Measurements from ENCODE around the gene MCTP2. TPM values are rescaled to one million over a fixed set of nuclear protein-coding genes. Genes with fewer than 3 reads are reported as not detected.
"Not testable (repeated sequence)": the region's sequence is repeated elsewhere in the genome, so short reads cannot be mapped to it uniquely, and the experiment has no call there.

MCTP2 gene
- total RNA-seq, 1 donor from 2014 or later, result 93.2 TPM

DNA sequence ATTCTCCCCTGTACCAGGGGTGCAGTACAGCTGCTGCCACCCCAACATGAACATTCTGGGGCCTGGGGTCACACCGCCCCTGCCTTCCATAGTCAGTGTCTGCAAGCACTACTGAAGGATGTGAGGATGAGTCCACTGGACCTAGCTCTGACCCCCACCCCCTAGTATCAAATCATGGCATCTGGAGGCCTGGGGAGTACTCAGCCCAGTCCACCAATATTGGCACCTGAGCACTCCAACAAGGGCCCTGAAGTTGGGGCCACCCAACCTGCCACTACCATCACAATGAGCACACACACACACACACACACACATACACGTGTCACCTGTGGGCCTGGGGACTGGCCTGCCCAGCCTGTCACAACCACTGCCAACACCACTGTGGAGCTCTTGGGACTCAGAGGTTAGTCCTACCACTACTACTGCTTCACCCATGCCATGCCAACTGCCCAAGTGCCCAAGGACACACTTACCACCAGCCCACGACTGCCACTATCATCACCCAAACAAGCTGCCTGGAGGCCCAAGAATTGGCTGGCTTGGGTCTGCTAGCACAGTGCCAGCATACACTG lies 253.9 kb downstream of the MCTP2 start:
- Mint-ChIP-seq H3K9me3 (peaks cover 6% of the 10 kb centered on the region), H3K36me3 (ENCODE audit: low read depth) (peaks cover 19% of the 10 kb centered on the region), H3K27me3 (ENCODE audit: insufficient read depth) (peaks cover 19% of the 10 kb centered on the region), H3K4me3 (no peak overlapping the region), H3K4me1 (ENCODE audit: low read depth) (no peaks in the 10 kb centered on the region), H3K27ac (no peak overlapping the region)
- intact Hi-C loops (cut with micrococcal nuclease), result no loop called here
- DNase-seq (ENCODE audit: low spot score), result no peak

GRCh38 chr15:94487635-94488034 lies 256.3 kb downstream of the MCTP2 start:
- no peaks in the 10 kb centered on the region for H3K4me1 Mint-ChIP-seq (ENCODE audit: low read depth)
- no peak for DNase-seq (ENCODE audit: low spot score)
- peaks cover 3% of the 10 kb centered on the region for H3K9me3 Mint-ChIP-seq
- peaks cover 6% of the 10 kb centered on the region for H3K36me3 Mint-ChIP-seq (ENCODE audit: low read depth)
- intact Hi-C loops (cut with micrococcal nuclease), result no loop called here
- peaks cover 19% of the 10 kb centered on the region for H3K27me3 Mint-ChIP-seq (ENCODE audit: insufficient read depth)
- H3K27ac Mint-ChIP-seq, result no peak overlapping the region
- H3K4me3 Mint-ChIP-seq, result no peak overlapping the region

DNA sequence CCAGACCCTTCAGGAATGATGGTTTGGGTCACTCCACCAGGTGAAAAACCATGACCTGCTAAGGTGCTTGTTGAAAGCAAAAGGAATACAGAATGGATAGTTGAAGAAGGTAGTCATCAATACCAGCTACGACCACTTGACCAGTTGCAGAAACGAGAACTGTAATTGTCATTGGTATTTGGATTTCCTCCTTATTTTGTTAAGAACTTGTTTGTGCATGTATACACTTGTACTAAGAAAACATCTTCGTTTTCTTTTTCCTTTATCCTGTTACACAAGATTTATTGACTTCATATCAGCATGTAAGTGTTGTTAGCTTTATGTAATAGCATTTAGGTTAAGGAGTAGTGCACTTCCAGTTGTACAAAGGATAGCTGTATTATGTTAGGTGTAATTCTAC lies 261.8 kb downstream of the MCTP2 start:
- Mint-ChIP-seq H3K9me3 (no peaks in the 10 kb centered on the region), H3K4me3 (no peak overlapping the region), H3K4me1 (ENCODE audit: low read depth) (no peaks in the 10 kb centered on the region), H3K27me3 (ENCODE audit: insufficient read depth) (peaks cover 12% of the 10 kb centered on the region), H3K36me3 (ENCODE audit: low read depth) (no peaks in the 10 kb centered on the region), H3K27ac (no peak overlapping the region)
- intact Hi-C loops (cut with micrococcal nuclease), result no loop called here
- DNase-seq (ENCODE audit: low spot score), result no peak

DNA sequence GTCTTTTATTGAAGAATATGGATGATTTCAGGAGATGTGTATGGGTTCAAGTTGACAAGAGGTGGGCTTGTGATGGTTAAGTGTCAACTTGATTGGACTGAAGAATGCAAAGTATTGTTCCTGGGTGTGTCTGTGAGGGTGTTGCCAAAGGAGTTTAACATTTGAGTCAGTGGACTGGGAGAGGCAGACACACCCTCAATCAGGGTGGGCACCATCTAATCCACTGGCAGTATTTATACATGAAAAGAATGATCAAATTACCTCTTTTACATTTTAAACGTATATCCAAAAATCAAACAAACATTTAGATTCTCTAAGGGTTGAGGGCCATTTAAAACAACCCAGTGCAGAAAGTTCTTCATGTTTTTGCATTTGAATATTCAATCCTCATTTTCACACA lies 262.2 kb downstream of the MCTP2 start:
- intact Hi-C loops (cut with micrococcal nuclease), result not testable (repeated sequence)

GRCh38 chr15:94494732-94495131 lies 263.4 kb downstream of the MCTP2 start:
- DNase-seq (ENCODE audit: low spot score), result no peak
- no peaks in the 10 kb centered on the region for H3K4me1 Mint-ChIP-seq (ENCODE audit: low read depth)
- intact Hi-C loops (cut with micrococcal nuclease), result no loop called here
- H3K9me3 Mint-ChIP-seq, result no peaks in the 10 kb centered on the region
- no peak overlapping the region for H3K4me3 Mint-ChIP-seq
- no peaks in the 10 kb centered on the region for H3K36me3 Mint-ChIP-seq (ENCODE audit: low read depth)
- H3K27me3 Mint-ChIP-seq (ENCODE audit: insufficient read depth), result peaks cover 5% of the 10 kb centered on the region
- H3K27ac Mint-ChIP-seq, result no peak overlapping the region

More for the DNA sequence above, 262.2 kb downstream of the MCTP2 start:
- H3K4me3 Mint-ChIP-seq; H3K36me3 Mint-ChIP-seq (ENCODE audit: low read depth); H3K4me1 Mint-ChIP-seq (ENCODE audit: low read depth); DNase-seq (ENCODE audit: low spot score); H3K9me3 Mint-ChIP-seq; H3K27ac Mint-ChIP-seq: not testable (repeated sequence)
- H3K27me3 Mint-ChIP-seq (ENCODE audit: insufficient read depth), result peaks cover 12% of the 10 kb centered on the region

DNA sequence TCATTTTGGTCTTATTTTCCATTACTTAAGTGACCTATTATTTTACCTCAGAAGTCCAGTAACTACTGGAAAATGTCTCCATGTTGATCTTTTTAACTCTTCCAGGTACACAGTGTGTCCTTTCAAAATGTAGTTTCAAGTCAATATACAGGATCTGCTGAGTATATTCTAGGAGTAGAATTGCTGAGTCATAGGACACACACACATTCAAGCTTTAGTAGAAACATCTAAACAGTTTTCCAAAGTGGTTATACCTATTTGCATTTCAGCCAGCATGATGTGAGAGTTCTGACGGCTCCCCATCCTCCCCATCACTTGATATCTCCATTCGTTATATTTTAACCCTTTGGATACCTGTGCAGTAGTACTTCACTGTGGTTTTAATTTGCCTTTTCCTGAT lies 271.9 kb downstream of the MCTP2 start:
- H3K27me3 Mint-ChIP-seq (ENCODE audit: insufficient read depth), result peaks cover 5% of the 10 kb centered on the region
- H3K4me3 Mint-ChIP-seq, result no peak overlapping the region
- no peaks in the 10 kb centered on the region for H3K36me3 Mint-ChIP-seq (ENCODE audit: low read depth)
- no peaks in the 10 kb centered on the region for H3K4me1 Mint-ChIP-seq (ENCODE audit: low read depth)
- no peak for DNase-seq (ENCODE audit: low spot score)
- intact Hi-C loops (cut with micrococcal nuclease), result no loop called here
- no peak overlapping the region for H3K27ac Mint-ChIP-seq
- H3K9me3 Mint-ChIP-seq, result peaks cover 4% of the 10 kb centered on the region

- H3K4me1 Mint-ChIP-seq (ENCODE audit: low read depth), result no peaks in the 10 kb centered on the region
- no peak for DNase-seq (ENCODE audit: low spot score)
- H3K27ac Mint-ChIP-seq, result no peak overlapping the region
- peaks cover 10% of the 10 kb centered on the region for H3K27me3 Mint-ChIP-seq (ENCODE audit: insufficient read depth)
- no peak overlapping the region for H3K4me3 Mint-ChIP-seq
- peaks cover 4% of the 10 kb centered on the region for H3K9me3 Mint-ChIP-seq
- H3K36me3 Mint-ChIP-seq (ENCODE audit: low read depth), result no peaks in the 10 kb centered on the region
- intact Hi-C loops (cut with micrococcal nuclease), result no loop called here
Observed at GRCh38 chr15:94509259-94509658, 277.9 kb downstream of the MCTP2 start.

DNA sequence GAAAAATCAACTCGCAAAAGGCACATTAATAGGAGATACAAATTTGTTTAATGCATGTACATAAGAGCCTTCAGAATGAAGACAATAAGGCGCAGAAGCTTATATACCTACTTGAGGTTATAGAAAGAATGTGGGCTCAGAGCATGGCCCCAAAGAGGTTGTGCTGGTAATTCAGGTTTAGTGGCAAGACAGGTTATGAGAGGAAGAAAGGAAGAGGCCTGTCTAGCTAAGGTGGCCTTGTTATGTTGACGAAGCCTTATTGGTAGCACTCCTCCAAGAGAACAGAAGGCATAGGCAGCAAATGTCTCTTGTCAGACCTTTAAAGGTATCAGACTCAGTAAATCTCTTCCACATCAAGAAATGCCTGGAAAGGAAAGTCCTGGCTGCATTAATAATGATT lies 290.8 kb downstream of the MCTP2 start:
- Mint-ChIP-seq H3K36me3 (ENCODE audit: low read depth) (no peaks in the 10 kb centered on the region), H3K4me1 (ENCODE audit: low read depth) (no peaks in the 10 kb centered on the region), H3K27ac (no peak overlapping the region), H3K9me3 (no peaks in the 10 kb centered on the region), H3K4me3 (no peak overlapping the region), H3K27me3 (ENCODE audit: insufficient read depth) (peaks cover 4% of the 10 kb centered on the region)
- intact Hi-C loops (cut with micrococcal nuclease), result no loop called here
- DNase-seq (ENCODE audit: low spot score), result no peak

- Mint-ChIP-seq H3K9me3 (no peaks in the 10 kb centered on the region), H3K27ac (no peak overlapping the region), H3K27me3 (ENCODE audit: insufficient read depth) (peaks cover 8% of the 10 kb centered on the region), H3K4me1 (ENCODE audit: low read depth) (no peaks in the 10 kb centered on the region), H3K4me3 (no peak overlapping the region), H3K36me3 (ENCODE audit: low read depth) (no peaks in the 10 kb centered on the region)
- intact Hi-C loops (cut with micrococcal nuclease), result no loop called here
- DNase-seq (ENCODE audit: low spot score), result no peak
Observed at GRCh38 chr15:94523873-94524272, 292.5 kb downstream of the MCTP2 start.

DNA sequence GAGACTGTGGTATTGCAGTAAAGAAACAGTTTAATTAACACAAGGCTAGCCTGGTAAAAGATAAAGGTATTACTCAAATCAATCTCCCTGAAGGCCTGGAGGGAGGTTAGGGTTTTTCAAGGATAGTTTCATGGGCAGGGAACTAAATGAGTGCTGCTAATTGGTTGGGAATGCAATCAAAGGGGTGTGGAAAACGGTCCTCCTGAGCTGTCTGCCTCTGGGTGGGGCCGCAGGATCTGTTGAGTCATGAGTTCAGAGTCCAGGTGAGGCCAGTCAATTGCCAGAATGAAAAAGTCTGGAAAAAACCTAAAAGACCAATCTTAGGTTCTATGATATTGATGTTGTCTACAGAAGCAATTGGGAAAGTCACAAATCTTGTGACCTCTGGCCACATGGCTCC lies 293.2 kb downstream of the MCTP2 start:
- Mint-ChIP-seq H3K4me3 (no peak overlapping the region), H3K9me3 (no peaks in the 10 kb centered on the region), H3K4me1 (ENCODE audit: low read depth) (no peaks in the 10 kb centered on the region), H3K27me3 (ENCODE audit: insufficient read depth) (peaks cover 8% of the 10 kb centered on the region), H3K36me3 (ENCODE audit: low read depth) (no peaks in the 10 kb centered on the region), H3K27ac (no peak overlapping the region)
- no peak for DNase-seq (ENCODE audit: low spot score)
- intact Hi-C loops (cut with micrococcal nuclease), result no loop called here

- Mint-ChIP-seq H3K4me3 (no peak overlapping the region), H3K27me3 (ENCODE audit: insufficient read depth) (peaks cover 8% of the 10 kb centered on the region), H3K27ac (no peak overlapping the region), H3K36me3 (ENCODE audit: low read depth) (no peaks in the 10 kb centered on the region), H3K9me3 (no peaks in the 10 kb centered on the region), H3K4me1 (ENCODE audit: low read depth) (no peaks in the 10 kb centered on the region)
- no peak for DNase-seq (ENCODE audit: low spot score)
- intact Hi-C loops (cut with micrococcal nuclease), result no loop called here
Observed at GRCh38 chr15:94526071-94526689, 294.8 kb downstream of the MCTP2 start.

DNA sequence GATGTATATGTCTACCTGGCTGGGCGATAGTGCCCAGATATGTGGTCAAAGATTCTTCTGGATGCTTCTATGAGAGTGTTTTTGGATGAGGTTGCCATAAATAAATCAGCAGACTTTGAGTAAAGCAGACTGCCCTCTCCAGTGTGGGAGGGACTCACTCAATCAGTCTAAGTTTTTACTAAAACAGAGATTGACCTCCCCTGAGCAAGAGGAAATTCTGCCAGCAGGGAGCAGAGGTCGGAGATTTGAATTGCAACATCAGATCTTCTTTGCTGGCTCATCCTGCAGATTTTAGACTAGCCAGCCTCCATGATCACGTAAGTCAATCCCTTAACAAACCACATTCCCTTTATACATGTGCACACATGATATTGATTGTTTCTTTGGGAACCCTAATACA lies 300.9 kb downstream of the MCTP2 start:
- Mint-ChIP-seq H3K4me1 (ENCODE audit: low read depth) (no peaks in the 10 kb centered on the region), H3K27me3 (ENCODE audit: insufficient read depth) (peaks cover 9% of the 10 kb centered on the region), H3K36me3 (ENCODE audit: low read depth) (no peaks in the 10 kb centered on the region), H3K4me3 (no peak overlapping the region), H3K27ac (no peak overlapping the region), H3K9me3 (no peaks in the 10 kb centered on the region)
- DNase-seq (ENCODE audit: low spot score), result no peak
- intact Hi-C loops (cut with micrococcal nuclease), result no loop called here
